HG03095 (cell line): Measurements from ENCODE around the gene NR2F1.

Experiments
- ATAC-seq: cut with Tn5 transposase; IDR thresholded peaks from one replicate; pipeline ENCODE4 v1.9.1; 2021; ENCODE audit warnings: moderate library complexity; ENCODE audit not compliant: unreplicated experiment

NR2F1 gene

DNA sequence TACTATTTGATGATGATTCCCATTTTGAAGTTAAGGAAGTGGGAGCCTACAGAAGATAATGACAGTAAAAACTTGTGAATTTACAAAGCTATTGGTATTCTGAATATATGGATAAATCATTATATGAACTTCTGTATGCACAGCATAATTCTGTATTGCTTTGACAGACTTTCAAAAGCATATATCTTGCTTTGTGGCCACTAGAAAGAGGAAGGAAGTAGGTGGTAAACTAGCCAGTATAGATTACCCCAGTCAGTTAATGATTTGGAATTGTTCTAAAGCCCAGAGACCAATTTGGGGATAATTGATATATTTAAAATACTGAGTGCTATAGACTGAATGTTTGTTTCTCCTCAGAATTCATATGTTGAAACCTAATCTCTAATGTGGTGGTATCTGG is 53.0 kb downstream of the NR2F1 start:
- no peak for ATAC-seq

DNA sequence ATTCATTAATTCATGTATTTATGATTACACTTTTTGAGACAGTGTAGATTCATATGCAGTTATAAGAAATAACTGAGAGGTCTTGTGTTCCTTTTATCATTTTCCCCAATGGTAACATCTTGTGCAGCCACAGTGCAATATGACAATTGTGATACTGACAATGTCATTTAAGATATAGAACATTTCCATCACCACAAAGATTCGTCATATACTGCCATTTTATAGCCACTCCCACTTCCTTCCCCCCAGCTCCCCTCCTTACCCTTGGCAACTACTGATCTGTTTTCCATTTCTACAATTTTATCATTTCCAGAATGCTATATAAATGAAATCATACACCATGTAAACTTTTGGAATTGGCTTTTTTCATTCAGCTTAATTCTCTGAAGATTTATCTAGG is 53.8 kb downstream of the NR2F1 start:
- no peak for ATAC-seq

DNA sequence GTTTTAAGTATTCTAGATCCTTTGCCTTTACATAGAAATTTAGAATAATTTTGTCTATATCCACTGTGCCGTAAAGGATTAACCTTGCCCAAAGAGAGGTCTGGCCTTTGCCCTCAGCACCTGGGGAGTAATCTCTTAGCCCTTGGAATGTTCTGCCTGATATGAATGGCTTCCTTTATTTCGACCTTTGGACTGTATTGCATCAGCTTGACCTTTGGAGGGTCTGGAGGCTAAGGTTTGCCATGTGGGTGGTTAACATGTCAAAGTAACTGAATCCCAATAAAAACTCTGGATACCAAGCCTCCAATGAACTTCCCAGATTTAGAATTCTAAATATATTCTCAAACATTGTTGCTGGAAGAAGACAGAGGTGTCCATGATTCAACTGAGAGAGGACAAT is 54.7 kb downstream of the NR2F1 start:
- no peak for ATAC-seq

DNA sequence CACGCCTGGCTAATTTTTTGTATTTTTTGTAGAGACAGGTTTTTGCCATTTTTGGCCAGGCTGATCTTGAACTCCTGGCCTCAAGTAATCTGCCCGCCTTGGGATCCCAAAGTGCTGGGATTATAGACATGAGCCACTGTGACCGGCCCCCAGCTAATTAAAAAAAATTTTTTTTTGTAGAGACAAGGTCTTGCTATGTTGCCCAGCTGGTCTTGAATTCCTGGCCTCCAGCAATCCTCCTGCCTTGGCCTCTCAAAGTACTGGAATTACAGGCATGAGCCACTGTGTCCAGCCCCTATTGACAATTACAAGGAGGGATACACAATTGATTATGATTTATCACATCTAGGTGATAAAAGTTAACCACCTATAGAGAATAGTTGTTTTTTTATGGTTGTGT is 59.5 kb downstream of the NR2F1 start:
- ATAC-seq = no peak
